Kidney (tissue), 14 donors: ENCODE measurements around the gene CCL19. TPM values are rescaled to one million over a fixed set of nuclear protein-coding genes. Genes with fewer than 3 reads are reported as not detected.

Source experiments
- DNase-seq, 5 donors: peaks; one replicate each; pipeline ENCODE4 v3.0.0-alpha.2; 2013 to 2020
- FAIRE-seq: peaks from 2 replicates; lab custom pipeline; 2012; peaks lifted over from hg19 to GRCh38; lab: Jason Lieb, UNC
- H3K27ac ChIP-seq, 2 donors: one replicate each; pipeline ENCODE4 v1.7.0; 2013; ENCODE audit warnings: low read depth in 2 of 2, low read length in 2 of 2, inconsistent platforms in 1 of 2
- H3K27me3 ChIP-seq: one replicate; pipeline ENCODE4 v1.7.1; 2013; ENCODE audit warnings: low read length, inconsistent platforms; ENCODE audit not compliant: control insufficient read depth, insufficient read depth
- H3K36me3 ChIP-seq, 3 donors: one replicate each; pipeline versions ENCODE4 v1.7.0 to v1.7.1; 2013; ENCODE audit warnings: low read length in 3 of 3, control low read depth in 1 of 3, inconsistent platforms in 1 of 3; ENCODE audit not compliant: insufficient read depth in 3 of 3, control insufficient read depth in 2 of 3
- H3K4me1 ChIP-seq, 3 donors: one replicate each; pipeline versions ENCODE4 v1.7.0 to v1.7.1; 2013; ENCODE audit warnings: low read length in 3 of 3, inconsistent platforms in 1 of 3, low read depth in 1 of 3; ENCODE audit not compliant: control insufficient read depth in 2 of 3, insufficient read depth in 2 of 3
- H3K4me3 ChIP-seq, 3 donors: one replicate each; pipeline versions ENCODE4 v1.7.0 to v1.8.1; 2013; ENCODE audit warnings: low read length in 3 of 3, control low read depth in 1 of 3, inconsistent platforms in 1 of 3
- H3K9ac ChIP-seq, 3 donors: one replicate each; pipeline versions ENCODE4 v1.7.0 to v1.7.1; 2013; ENCODE audit warnings: low read length in 3 of 3, control low read depth in 1 of 3, inconsistent platforms in 1 of 3
- H3K9me3 ChIP-seq, 3 donors: one replicate each; pipeline versions ENCODE4 v1.7.0 to v1.7.1; 2013; ENCODE audit warnings: low read length in 3 of 3, control low read depth in 1 of 3, inconsistent platforms in 1 of 3; ENCODE audit not compliant: control insufficient read depth in 2 of 3, insufficient read depth in 1 of 3
- intact Hi-C: fragments of 100-400 bp; cut with DNase I; formaldehyde crosslinking; loops from one replicate; pipeline ENCODE4 v1.11.1; 2022
- polyA plus RNA-seq: library from polyadenylated mRNA; stranded (reverse); fragments of 350-450 nt; fragmentation: Illumina TruSeq; extraction: RNeasy Lipid Tissue Mini Kit (QIAGEN cat#74804); gene quantifications from one replicate; pipeline ENCODE4 v1.2.3, GENCODE V29; 2014; ENCODE audit warnings: low read depth, low replicate concordance; ENCODE audit not compliant: insufficient read depth
- total RNA-seq: library from RNA; stranded (reverse); fragmentation: NEBNext Ultra II Directional; extraction: Animal tissue kit (Norgen Biotek cat#: 25700); gene quantifications from one replicate; pipeline ENCODE4 v1.2.1, GENCODE V29; 2021
- TF ChIP-seq, protein P1 (sequence below): IDR thresholded peaks from 3 replicates; pipeline ENCODE4 v1.5.1; 2012; ENCODE audit warnings: mild to moderate bottlenecking, moderate library complexity, borderline replicate concordance; ENCODE audit not compliant: insufficient read depth; ENCODE audit errors: extremely low read depth
- donor health status: control.
- donor health status: control.
- donor health status: control.
- donor health status: control.
- donor health status: control.
- donor health status: DM: yes; HTN: yes; CAD: no.
- donor health status: Normal renal cell carcinoma (clear cell type).

Gene CCL19
- total and polyA plus RNA-seq, 2 donors from 2014 or later: 11.4 to 60.8 TPM

DNA sequence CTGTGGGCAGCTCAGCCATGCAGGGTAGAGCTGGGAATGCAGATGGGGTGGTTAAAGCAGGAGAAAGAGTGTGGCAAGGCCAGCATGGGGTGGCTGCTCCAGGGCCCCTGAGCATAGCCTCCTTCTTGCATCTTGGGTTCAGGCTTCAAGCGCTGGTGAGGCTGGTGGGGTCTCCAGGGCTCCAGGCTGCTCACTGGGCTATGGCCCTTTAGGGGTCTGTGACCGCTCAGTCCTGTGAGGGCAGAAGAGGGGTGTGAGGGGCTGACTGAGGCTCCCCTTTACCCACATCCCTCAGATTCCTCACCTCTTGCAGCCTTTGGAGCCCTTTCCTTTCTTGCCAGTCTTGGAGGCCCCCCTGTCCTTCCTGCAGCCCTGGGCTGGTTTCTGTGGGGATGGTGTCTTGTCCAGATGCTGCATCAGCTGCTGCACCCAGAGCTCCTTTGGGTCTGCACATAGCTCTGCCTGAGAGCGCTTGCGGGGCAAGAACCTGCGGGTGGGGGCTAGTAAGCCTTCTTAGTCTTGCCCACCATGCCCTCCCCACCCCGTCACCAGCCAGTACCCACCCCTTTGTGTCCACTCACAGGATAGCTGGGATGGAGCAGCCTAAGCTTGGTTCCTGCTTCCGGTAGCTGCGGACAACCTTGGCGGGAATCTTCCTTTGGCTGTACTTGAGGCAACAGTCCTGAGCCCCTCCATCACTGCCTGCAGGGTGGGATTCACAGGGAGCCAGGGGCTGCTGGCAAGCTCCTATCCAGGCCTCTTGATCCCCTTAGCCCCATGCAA lies 18.3 kb upstream of the CCL19 start:
- H3K9me3 ChIP-seq: no peaks in the 10 kb centered on the region
- H3K27ac ChIP-seq: no peak overlapping the region
- DNase-seq (peak in 1 of 5 donors; percentile 65), FAIRE-seq (no peak)
- H3K27me3 ChIP-seq: no peaks in the 10 kb centered on the region
- no peak overlapping the region for H3K4me3 ChIP-seq
- TF ChIP-seq, protein P1, sequence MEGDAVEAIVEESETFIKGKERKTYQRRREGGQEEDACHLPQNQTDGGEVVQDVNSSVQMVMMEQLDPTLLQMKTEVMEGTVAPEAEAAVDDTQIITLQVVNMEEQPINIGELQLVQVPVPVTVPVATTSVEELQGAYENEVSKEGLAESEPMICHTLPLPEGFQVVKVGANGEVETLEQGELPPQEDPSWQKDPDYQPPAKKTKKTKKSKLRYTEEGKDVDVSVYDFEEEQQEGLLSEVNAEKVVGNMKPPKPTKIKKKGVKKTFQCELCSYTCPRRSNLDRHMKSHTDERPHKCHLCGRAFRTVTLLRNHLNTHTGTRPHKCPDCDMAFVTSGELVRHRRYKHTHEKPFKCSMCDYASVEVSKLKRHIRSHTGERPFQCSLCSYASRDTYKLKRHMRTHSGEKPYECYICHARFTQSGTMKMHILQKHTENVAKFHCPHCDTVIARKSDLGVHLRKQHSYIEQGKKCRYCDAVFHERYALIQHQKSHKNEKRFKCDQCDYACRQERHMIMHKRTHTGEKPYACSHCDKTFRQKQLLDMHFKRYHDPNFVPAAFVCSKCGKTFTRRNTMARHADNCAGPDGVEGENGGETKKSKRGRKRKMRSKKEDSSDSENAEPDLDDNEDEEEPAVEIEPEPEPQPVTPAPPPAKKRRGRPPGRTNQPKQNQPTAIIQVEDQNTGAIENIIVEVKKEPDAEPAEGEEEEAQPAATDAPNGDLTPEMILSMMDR: no peak
- H3K9ac ChIP-seq: no peak overlapping the region
- no peaks in the 10 kb centered on the region for H3K36me3 ChIP-seq
- intact Hi-C loops: no loop called here
- H3K4me1 ChIP-seq: peaks cover 0 to 4% (median 2%) of the 10 kb centered on the region in 3 donors

- TF ChIP-seq, protein P1: no peak
- H3K27me3 ChIP-seq: no peaks in the 10 kb centered on the region
- H3K9ac ChIP-seq: no peak overlapping the region
- H3K4me3 ChIP-seq: no peak overlapping the region
- H3K9me3 ChIP-seq: no peaks in the 10 kb centered on the region
- no peak for DNase-seq
- no peak for FAIRE-seq
- no peak overlapping the region for H3K27ac ChIP-seq
- H3K4me1 ChIP-seq: peaks cover 0 to 4% (median 2%) of the 10 kb centered on the region in 3 donors
- intact Hi-C loops: no loop called here
- no peaks in the 10 kb centered on the region for H3K36me3 ChIP-seq
These were observed 16.1 kb upstream of the CCL19 start for GRCh38 chr9:34707130-34707529.

DNA sequence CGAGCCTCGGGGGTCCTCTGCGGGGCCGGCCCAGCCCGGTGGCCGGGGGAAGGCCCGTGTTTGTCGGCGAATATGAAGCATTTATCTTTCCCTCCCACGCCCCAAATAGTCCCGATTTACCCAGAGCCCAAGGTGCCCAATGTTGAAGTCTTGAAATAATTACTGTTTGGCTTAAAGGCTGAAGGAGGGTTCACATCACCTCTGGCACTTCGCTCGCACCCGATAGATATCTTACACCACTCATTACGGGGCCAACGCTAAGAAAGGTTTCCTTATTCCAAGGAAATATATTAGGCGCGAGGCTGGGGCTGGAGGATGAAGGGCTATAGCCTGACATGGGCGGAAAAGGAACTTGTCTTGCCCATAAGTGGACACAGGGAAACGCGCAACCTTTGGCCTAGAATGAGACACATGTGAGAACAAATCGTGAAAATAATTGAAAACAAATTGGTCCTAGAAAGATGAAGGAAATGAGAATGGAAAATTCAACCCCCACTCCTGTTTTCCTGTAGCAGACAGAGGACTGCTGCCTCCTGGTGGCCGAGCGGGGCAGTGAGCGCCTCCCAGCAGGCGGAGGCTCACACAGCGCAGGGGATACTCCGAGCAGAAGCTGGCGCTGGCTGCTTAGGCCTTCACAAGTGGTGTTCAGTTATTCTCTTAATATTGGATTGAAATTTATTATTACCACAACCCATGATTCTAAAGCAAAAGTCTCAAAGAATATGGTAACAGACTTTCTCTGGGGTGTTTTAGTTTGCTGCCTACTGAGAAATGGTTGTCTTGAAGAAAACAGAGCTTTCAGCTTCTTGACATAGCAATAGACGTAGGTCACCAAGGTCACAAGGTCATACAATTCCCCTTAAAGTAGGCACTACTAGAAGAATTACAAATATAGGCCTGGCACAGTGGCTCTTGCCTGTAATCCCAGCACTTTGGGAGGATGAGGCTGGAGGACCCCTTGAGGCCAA lies 11.0 kb upstream of the CCL19 start:
- peak; percentile 50 for FAIRE-seq
- Histone ChIP-seq H3K27ac (peak overlapping the region in 1 of 2 donors; percentile 20), H3K9me3 (no peaks in the 10 kb centered on the region), H3K27me3 (no peaks in the 10 kb centered on the region), H3K4me1 (peaks cover 0 to 2% (median 0%) of the 10 kb centered on the region in 3 donors), H3K9ac (peak overlapping the region; percentile 26 to 73 (median 65)), H3K4me3 (peak overlapping the region; percentile 53 to 79 (median 79)), H3K36me3 (no peaks in the 10 kb centered on the region)
- intact Hi-C loops: no loop called here
- TF ChIP-seq, protein P1: peak; percentile 94
- peak; percentile 88 to 93 (median 89) for DNase-seq
